Measurements from ENCODE around the gene TRPM7.

The TRPM7 gene

GRCh38 chr15:50563756-50564155 lies 122.8 kb downstream of the TRPM7 start:
- no peak for DNase-seq

- DNase-seq, result no peak
Measured at GRCh38 chr15:50562735-50563640, 123.6 kb downstream of the TRPM7 start.

- DNase-seq, result no peak
Measured at GRCh38 chr15:50558012-50558411, 128.6 kb downstream of the TRPM7 start.

- no peak for DNase-seq
Measured at GRCh38 chr15:50556642-50557371, 129.8 kb downstream of the TRPM7 start.

- no peak for DNase-seq
Measured at GRCh38 chr15:50552238-50552637, 134.4 kb downstream of the TRPM7 start.

- no peak for DNase-seq
Measured at GRCh38 chr15:50549326-50549725, 137.3 kb downstream of the TRPM7 start.

GRCh38 chr15:50546566-50546965 lies 140.0 kb downstream of the TRPM7 start, which contains the start of gene USP50:
Gene USP50 (minus strand): TSS chr15:50546666. CDS start chr15:50546525, 141 bp downstream.
- no peak for DNase-seq

GRCh38 chr15:50544368-50544767 lies 142.2 kb downstream of the TRPM7 start:
- no peak for DNase-seq

GRCh38 chr15:50543556-50543955 lies 143.0 kb downstream of the TRPM7 start:
- no peak for DNase-seq

GRCh38 chr15:50542887-50543210 lies 143.7 kb downstream of the TRPM7 start:
- DNase-seq, result no peak

- DNase-seq, result no peak
Measured at GRCh38 chr15:50531766-50532165, 154.8 kb downstream of the TRPM7 start.

GRCh38 chr15:50531163-50531562 lies 155.4 kb downstream of the TRPM7 start:
- no peak for DNase-seq

- DNase-seq, result no peak
Measured at GRCh38 chr15:50523851-50524251, 162.7 kb downstream of the TRPM7 start.

- no peak for DNase-seq
Measured at GRCh38 chr15:50519740-50520425, 166.7 kb downstream of the TRPM7 start.

- DNase-seq, result no peak
Measured at GRCh38 chr15:50513001-50513400, 173.6 kb downstream of the TRPM7 start.
